HEK293 (cell line): ENCODE measurements around the gene ZNF454.

Experiments
- CTCF ChIA-PET: fragments of 350-600 bp; formaldehyde crosslinking; extraction: SDS; loops from one replicate; lab custom pipeline; 2021; ENCODE audit warnings: antibody characterized with exemption; lab: Yijun Ruan, JAX
- POLR2A ChIA-PET: fragments of 300-600 bp; formaldehyde crosslinking; extraction: SDS; loops from one replicate; lab custom pipeline; 2020; ENCODE audit warnings: antibody characterized with exemption, inconsistent platforms; lab: Yijun Ruan, JAX
- H3K27ac ChIP-seq: fragments of 200-500 bp; sonication (Bioruptor generic); 2 replicates; pipeline ENCODE4 v1.5.1; 2014; ENCODE audit warnings: low read depth, low read length, control low read depth, inconsistent platforms; ENCODE audit errors: extremely low read depth
- H3K36me3 ChIP-seq, 2 experiments: fragments of 200-500 bp in 1 of 2; sonication (Bioruptor generic) in 1 of 2; 1 replicate in 1 of 2; 2 replicates in 1 of 2; pipeline ENCODE4 v1.5.1; 2014 to 2017; ENCODE audit warnings: inconsistent platforms in 2 of 2, low read length in 2 of 2; ENCODE audit not compliant: control insufficient read depth in 2 of 2, insufficient read depth in 1 of 2
- H3K4me1 ChIP-seq: fragments of 200-500 bp; sonication (Bioruptor generic); 2 replicates; pipeline ENCODE4 v1.5.1; 2014; ENCODE audit warnings: mild to moderate bottlenecking, low read length, inconsistent platforms; ENCODE audit not compliant: control insufficient read depth, insufficient read depth
- H3K4me3 ChIP-seq: 2 replicates; pipeline ENCODE4 v1.5.1; 2011; ENCODE audit warnings: low read depth, mild to moderate bottlenecking, control low read depth, low read length, moderate library complexity
- H3K9me3 ChIP-seq: fragments of 200-500 bp; sonication (Bioruptor generic); 2 replicates; pipeline ENCODE4 v1.5.1; 2014; ENCODE audit warnings: low read depth, low read length, inconsistent platforms; ENCODE audit not compliant: control insufficient read depth, insufficient read depth
- FEZF1 ChIP-seq: fragments of 450-650 bp; formaldehyde crosslinking; IDR thresholded peaks from 2 replicates; pipeline ENCODE4 v1.5.1; 2016; ENCODE audit warnings: missing biosample characterization, missing genetic modification characterization
- HOXD13 ChIP-seq: sonication (generic); formaldehyde crosslinking; IDR thresholded peaks from 2 replicates; pipeline ENCODE4 v1.8.0; 2022; ENCODE audit warnings: missing genetic modification reagents, borderline replicate concordance
- KLF9 ChIP-seq: fragments of 450-650 bp; formaldehyde crosslinking; IDR thresholded peaks from 2 replicates; pipeline ENCODE4 v1.5.1; 2016; ENCODE audit warnings: missing biosample characterization, missing genetic modification characterization, low read depth
- SP3 ChIP-seq: fragments of 450-650 bp; formaldehyde crosslinking; IDR thresholded peaks from 2 replicates; pipeline ENCODE4 v1.5.1; 2016; ENCODE audit warnings: missing biosample characterization, missing genetic modification characterization
- WT1 ChIP-seq: fragments of 450-650 bp; formaldehyde crosslinking; IDR thresholded peaks from 2 replicates; pipeline ENCODE4 v1.5.1; 2016; ENCODE audit warnings: missing biosample characterization, missing genetic modification characterization
- ZBTB20 ChIP-seq: fragments of 450-650 bp; formaldehyde crosslinking; IDR thresholded peaks from 2 replicates; pipeline ENCODE4 v1.5.1; 2016; ENCODE audit warnings: missing biosample characterization, missing genetic modification characterization
- ZBTB26 ChIP-seq: fragments of 450-650 bp; formaldehyde crosslinking; optimal IDR thresholded peaks from 2 replicates; pipeline ENCODE3; 2016; ENCODE audit warnings: missing biosample characterization, mild to moderate bottlenecking, missing genetic modification characterization
- ZNF10 ChIP-seq: fragments of 450-650 bp; formaldehyde crosslinking; IDR thresholded peaks from 2 replicates; pipeline ENCODE4 v1.5.1; 2017; ENCODE audit warnings: missing biosample characterization, missing genetic modification characterization
- ZNF121 ChIP-seq: fragments of 450-650 bp; formaldehyde crosslinking; IDR thresholded peaks from 2 replicates; pipeline ENCODE4 v1.5.1; 2016; ENCODE audit warnings: missing biosample characterization, missing genetic modification characterization
- ZNF155 ChIP-seq: fragments of 450-650 bp; formaldehyde crosslinking; IDR thresholded peaks from 2 replicates; pipeline ENCODE4 v1.5.1; 2016; ENCODE audit warnings: missing biosample characterization, missing genetic modification characterization
- ZNF19 ChIP-seq: fragments of 450-650 bp; formaldehyde crosslinking; IDR thresholded peaks from 2 replicates; pipeline ENCODE4; 2016; ENCODE audit warnings: missing biosample characterization, missing genetic modification characterization, low read depth
- ZNF335 ChIP-seq: fragments of 450-650 bp; formaldehyde crosslinking; conservative IDR thresholded peaks from 2 replicates; pipeline ENCODE4 v1.5.1; 2016; ENCODE audit warnings: missing biosample characterization, missing genetic modification characterization
- ZNF366 ChIP-seq: fragments of 450-650 bp; formaldehyde crosslinking; conservative IDR thresholded peaks from 2 replicates; pipeline ENCODE4 v1.5.1; 2016; ENCODE audit warnings: missing biosample characterization, missing genetic modification characterization
- ZNF391 ChIP-seq: fragments of 450-650 bp; formaldehyde crosslinking; IDR thresholded peaks from 2 replicates; pipeline ENCODE4 v1.5.1; 2016; ENCODE audit warnings: low read depth, missing biosample characterization, missing genetic modification characterization, borderline replicate concordance
- ZNF394 ChIP-seq: fragments of 450-650 bp; formaldehyde crosslinking; IDR thresholded peaks from 2 replicates; pipeline ENCODE4 v1.5.1; 2016; ENCODE audit warnings: missing biosample characterization, missing genetic modification characterization, mild to moderate bottlenecking, moderate library complexity, borderline replicate concordance
- ZNF514 ChIP-seq: fragments of 450-650 bp; formaldehyde crosslinking; IDR thresholded peaks from 2 replicates; pipeline ENCODE4 v1.5.1; 2016; ENCODE audit warnings: missing biosample characterization, missing genetic modification characterization
- ZNF585B ChIP-seq: fragments of 450-650 bp; formaldehyde crosslinking; IDR thresholded peaks from 2 replicates; pipeline ENCODE4 v1.5.1; 2016; ENCODE audit warnings: missing biosample characterization, missing genetic modification characterization
- ZNF600 ChIP-seq: fragments of 450-650 bp; formaldehyde crosslinking; IDR thresholded peaks from 2 replicates; pipeline ENCODE4 v1.5.1; 2016; ENCODE audit warnings: missing biosample characterization, missing genetic modification characterization
- ZNF621 ChIP-seq: fragments of 450-650 bp; formaldehyde crosslinking; IDR thresholded peaks from 2 replicates; pipeline ENCODE4 v1.5.1; 2017; ENCODE audit warnings: missing biosample characterization, missing genetic modification characterization
- ZNF629 ChIP-seq: fragments of 450-650 bp; formaldehyde crosslinking; IDR thresholded peaks from 2 replicates; pipeline ENCODE4 v1.5.1; 2017; ENCODE audit warnings: missing biosample characterization, missing genetic modification characterization
- ZNF670 ChIP-seq: fragments of 450-650 bp; formaldehyde crosslinking; IDR thresholded peaks from 2 replicates; pipeline ENCODE4 v1.5.1; 2016; ENCODE audit warnings: missing biosample characterization, missing genetic modification characterization, low read depth
- ZNF747 ChIP-seq: fragments of 450-650 bp; formaldehyde crosslinking; IDR thresholded peaks from 2 replicates; pipeline ENCODE4 v1.5.1; 2016; ENCODE audit warnings: missing biosample characterization, missing genetic modification characterization
- ZNF76 ChIP-seq: fragments of 450-650 bp; formaldehyde crosslinking; IDR thresholded peaks from 2 replicates; pipeline ENCODE4; 2016; ENCODE audit warnings: low read depth, missing biosample characterization, missing genetic modification characterization, borderline replicate concordance
- ZNF777 ChIP-seq: fragments of 450-650 bp; formaldehyde crosslinking; IDR thresholded peaks from 2 replicates; pipeline ENCODE4 v1.5.1; 2017; ENCODE audit warnings: missing biosample characterization, missing genetic modification characterization, borderline replicate concordance
- TF ChIP-seq, protein P1 (sequence below): fragments of 450-650 bp; formaldehyde crosslinking; IDR thresholded peaks from 2 replicates; pipeline ENCODE4 v1.5.1; 2016; ENCODE audit warnings: missing biosample characterization, missing genetic modification characterization
- TF ChIP-seq, protein P2 (sequence below): fragments of 450-650 bp; formaldehyde crosslinking; IDR thresholded peaks from 2 replicates; pipeline ENCODE4 v1.5.1; 2016; ENCODE audit warnings: missing biosample characterization, missing genetic modification characterization
- TF ChIP-seq, protein P3 (sequence below): sonication (generic); formaldehyde crosslinking; IDR thresholded peaks from 2 replicates; pipeline ENCODE4 v1.8.1; 2022; ENCODE audit warnings: mild to moderate bottlenecking, moderate library complexity, missing genetic modification reagents

The ZNF454 gene

DNA sequence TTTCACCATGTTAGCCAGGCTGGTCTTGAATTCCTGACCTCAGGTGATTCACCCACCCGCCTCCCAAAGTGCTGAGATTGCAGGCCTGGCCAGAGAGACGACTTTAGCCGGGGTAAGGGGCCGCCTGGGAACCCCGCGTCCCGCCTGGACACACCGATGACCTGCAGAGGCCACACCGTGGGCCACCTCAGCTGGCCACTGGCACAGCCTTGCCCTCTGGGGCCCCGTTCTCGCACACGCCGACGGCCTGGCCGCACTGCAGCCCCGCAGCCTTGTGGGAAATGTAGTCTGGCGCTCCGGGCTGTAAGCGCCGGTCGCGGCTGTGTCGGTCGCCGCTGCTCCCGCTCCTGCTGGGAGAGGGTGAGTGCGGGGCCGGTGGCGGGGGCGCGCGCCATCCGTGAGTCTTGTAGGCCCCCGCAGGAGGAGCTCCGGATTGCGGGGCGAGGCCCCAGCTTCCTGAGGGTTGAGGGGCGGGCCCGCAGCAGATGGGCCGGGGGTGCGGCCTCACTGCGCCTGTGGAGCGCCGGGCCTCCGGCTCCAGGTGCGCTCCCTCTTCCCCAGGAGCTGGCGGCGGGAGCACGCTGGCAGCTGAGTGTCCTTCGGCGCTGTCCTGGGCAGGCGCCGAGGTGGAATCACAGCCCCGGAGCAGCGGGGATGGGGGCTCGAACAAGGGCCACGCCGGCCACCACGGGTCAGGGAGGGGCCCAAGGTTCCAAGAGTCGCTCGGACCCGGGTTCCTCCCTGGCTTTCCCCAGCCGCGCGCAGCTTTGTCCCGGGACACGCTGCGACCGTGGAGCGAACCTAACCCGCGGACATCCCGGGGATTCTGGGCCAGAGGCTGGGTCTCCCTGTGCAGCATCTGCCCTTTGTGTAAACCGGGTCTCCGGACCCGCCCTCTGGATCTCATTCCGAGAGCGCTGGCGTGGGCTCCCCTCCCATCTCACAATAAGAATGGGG is 45.1 kb upstream of the ZNF454 start, which contains the start of gene ZFP2:
Gene ZFP2, plus strand, starts transcription at position 299 of the 957 bp plus-strand sequence. CDS start 35,401 bp downstream, outside the sequence.
- CTCF ChIA-PET = interaction anchor here (0.6 to 0.7 kb wide), 3 partner anchors 37 to 165 kb away, joined by 3 to 4 read pairs (median 3); partner anchors contain the start of gene ZNF354C
- H3K9me3 ChIP-seq = no peaks in the 10 kb centered on the region
- no peaks in the 10 kb centered on the region for H3K4me1 ChIP-seq
- POLR2A ChIA-PET = interaction anchor here (1.5 kb wide), 1 partner anchor 36 kb away, joined by 4 read pairs; the partner anchor contains the start of gene ZNF354B
- peak within 1 kb of the TSS; percentile 51 for H3K4me3 ChIP-seq
- peak within 1 kb of the TSS; percentile 58; the same call in 1 of the 2 replicates for H3K27ac ChIP-seq
- H3K36me3 ChIP-seq = no peaks in the 10 kb centered on the region; a peak in 1 of 3 replicates
- TF ChIP-seq ZNF747 (no peak), ZNF394 (tag by site-specific recombination) (no peak), ZNF10 (tag by site-specific recombination) (no peak), KLF9 (tag by site-specific recombination) (no peak), ZNF335 (tag by site-specific recombination) (peak; percentile 67), ZNF366 (no peak), ZNF621 (tag by site-specific recombination) (no peak), ZNF670 (tag by site-specific recombination) (no peak), ZNF76 (tag by site-specific recombination) (peak; percentile 74; the same call in 1 of the 2 replicates), ZNF155 (no peak), ZBTB26 (tag by site-specific recombination) (peak; percentile 38), ZNF19 (tag by site-specific recombination) (no peak), ZNF121 (tag by site-specific recombination) (no peak), ZNF777 (tag by site-specific recombination) (no peak), ZBTB20 (tag by site-specific recombination) (peak; percentile 79), SP3 (tag by site-specific recombination) (no peak)
- TF ChIP-seq, protein P1, sequence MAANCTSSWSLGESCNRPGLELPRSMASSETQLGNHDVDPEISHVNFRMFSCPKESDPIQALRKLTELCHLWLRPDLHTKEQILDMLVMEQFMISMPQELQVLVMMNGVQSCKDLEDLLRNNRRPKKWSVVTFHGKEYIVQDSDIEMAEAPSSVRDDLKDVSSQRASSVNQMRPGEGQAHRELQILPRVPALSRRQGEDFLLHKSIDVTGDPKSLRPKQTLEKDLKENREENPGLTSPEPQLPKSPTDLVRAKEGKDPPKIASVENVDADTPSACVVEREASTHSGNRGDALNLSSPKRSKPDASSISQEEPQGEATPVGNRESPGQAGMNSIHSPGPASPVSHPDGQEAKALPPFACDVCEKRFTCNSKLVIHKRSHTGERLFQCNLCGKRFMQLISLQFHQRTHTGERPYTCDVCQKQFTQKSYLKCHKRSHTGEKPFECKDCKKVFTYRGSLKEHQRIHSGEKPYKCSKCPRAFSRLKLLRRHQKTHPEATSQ = no peak
- TF ChIP-seq, protein P2, sequence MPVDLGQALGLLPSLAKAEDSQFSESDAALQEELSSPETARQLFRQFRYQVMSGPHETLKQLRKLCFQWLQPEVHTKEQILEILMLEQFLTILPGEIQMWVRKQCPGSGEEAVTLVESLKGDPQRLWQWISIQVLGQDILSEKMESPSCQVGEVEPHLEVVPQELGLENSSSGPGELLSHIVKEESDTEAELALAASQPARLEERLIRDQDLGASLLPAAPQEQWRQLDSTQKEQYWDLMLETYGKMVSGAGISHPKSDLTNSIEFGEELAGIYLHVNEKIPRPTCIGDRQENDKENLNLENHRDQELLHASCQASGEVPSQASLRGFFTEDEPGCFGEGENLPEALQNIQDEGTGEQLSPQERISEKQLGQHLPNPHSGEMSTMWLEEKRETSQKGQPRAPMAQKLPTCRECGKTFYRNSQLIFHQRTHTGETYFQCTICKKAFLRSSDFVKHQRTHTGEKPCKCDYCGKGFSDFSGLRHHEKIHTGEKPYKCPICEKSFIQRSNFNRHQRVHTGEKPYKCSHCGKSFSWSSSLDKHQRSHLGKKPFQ = no peak

DNA sequence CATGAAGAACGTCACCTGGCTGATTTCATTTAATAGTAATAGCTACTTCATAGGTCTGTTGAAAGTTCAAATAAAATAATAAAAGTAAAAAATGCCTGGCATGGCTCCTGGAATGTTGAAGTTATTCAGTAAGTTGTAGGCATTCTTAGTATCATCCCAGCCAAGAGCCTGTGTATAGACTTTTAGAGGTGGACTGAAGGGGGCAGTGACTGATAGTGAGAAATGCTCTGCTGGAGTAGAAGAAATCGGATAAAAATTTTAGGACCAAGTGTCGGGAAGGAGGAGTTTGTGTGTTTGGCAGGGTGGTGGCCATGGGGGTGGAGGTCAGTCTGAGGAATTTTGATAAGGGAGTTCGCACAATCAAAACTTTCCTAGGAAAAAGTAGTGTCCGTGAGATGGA is 41.7 kb upstream of the ZNF454 start:
- Histone ChIP-seq H3K36me3 (no peaks in the 10 kb centered on the region), H3K9me3 (no peaks in the 10 kb centered on the region), H3K4me3 (no peak overlapping the region), H3K4me1 (no peaks in the 10 kb centered on the region), H3K27ac (no peak overlapping the region)
- POLR2A ChIA-PET = no interaction called here
- CTCF ChIA-PET = no interaction called here
- TF ChIP-seq, protein P3, sequence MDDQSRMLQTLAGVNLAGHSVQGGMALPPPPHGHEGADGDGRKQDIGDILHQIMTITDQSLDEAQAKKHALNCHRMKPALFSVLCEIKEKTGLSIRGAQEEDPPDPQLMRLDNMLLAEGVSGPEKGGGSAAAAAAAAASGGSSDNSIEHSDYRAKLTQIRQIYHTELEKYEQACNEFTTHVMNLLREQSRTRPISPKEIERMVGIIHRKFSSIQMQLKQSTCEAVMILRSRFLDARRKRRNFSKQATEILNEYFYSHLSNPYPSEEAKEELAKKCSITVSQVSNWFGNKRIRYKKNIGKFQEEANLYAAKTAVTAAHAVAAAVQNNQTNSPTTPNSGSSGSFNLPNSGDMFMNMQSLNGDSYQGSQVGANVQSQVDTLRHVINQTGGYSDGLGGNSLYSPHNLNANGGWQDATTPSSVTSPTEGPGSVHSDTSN = no peak
- TF ChIP-seq WT1 (tag by site-specific recombination) = no peak
- TF ChIP-seq ZNF629 (tag by site-specific recombination) = no peak
- no peak for TF ChIP-seq ZNF585B (tag by site-specific recombination)
- no peak for TF ChIP-seq FEZF1 (tag by site-specific recombination)
- no peak for TF ChIP-seq ZNF600 (tag by site-specific recombination)
- TF ChIP-seq ZNF514 (tag by site-specific recombination) = no peak
- TF ChIP-seq ZNF391 (tag by site-specific recombination) = no peak
- no peak for TF ChIP-seq HOXD13 (CRISPR knock-in tag)
